ENCODE measurements around the gene FAM163A.

GRCh38 chr1:179774000-179774399 lies 30.9 kb downstream of the FAM163A start:
- TF ChIP-seq, protein P1, sequence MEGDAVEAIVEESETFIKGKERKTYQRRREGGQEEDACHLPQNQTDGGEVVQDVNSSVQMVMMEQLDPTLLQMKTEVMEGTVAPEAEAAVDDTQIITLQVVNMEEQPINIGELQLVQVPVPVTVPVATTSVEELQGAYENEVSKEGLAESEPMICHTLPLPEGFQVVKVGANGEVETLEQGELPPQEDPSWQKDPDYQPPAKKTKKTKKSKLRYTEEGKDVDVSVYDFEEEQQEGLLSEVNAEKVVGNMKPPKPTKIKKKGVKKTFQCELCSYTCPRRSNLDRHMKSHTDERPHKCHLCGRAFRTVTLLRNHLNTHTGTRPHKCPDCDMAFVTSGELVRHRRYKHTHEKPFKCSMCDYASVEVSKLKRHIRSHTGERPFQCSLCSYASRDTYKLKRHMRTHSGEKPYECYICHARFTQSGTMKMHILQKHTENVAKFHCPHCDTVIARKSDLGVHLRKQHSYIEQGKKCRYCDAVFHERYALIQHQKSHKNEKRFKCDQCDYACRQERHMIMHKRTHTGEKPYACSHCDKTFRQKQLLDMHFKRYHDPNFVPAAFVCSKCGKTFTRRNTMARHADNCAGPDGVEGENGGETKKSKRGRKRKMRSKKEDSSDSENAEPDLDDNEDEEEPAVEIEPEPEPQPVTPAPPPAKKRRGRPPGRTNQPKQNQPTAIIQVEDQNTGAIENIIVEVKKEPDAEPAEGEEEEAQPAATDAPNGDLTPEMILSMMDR (IDR thresholded peaks at IDR 0.05; ENCODE audit: low read length), result no peak
- TF ChIP-seq EZH2 (IDR thresholded peaks at IDR 0.05; ENCODE audit: borderline replicate concordance, low read length), result no peak
